Measurements from ENCODE around the gene SRCIN1.
A peak's percentile ranks its signal among the peaks of the same experiment; 100 is the strongest.
"Not testable (repeated sequence)": the region's sequence is repeated elsewhere in the genome, so short reads cannot be mapped to it uniquely, and the experiment has no call there.

SRCIN1 gene

DNA sequence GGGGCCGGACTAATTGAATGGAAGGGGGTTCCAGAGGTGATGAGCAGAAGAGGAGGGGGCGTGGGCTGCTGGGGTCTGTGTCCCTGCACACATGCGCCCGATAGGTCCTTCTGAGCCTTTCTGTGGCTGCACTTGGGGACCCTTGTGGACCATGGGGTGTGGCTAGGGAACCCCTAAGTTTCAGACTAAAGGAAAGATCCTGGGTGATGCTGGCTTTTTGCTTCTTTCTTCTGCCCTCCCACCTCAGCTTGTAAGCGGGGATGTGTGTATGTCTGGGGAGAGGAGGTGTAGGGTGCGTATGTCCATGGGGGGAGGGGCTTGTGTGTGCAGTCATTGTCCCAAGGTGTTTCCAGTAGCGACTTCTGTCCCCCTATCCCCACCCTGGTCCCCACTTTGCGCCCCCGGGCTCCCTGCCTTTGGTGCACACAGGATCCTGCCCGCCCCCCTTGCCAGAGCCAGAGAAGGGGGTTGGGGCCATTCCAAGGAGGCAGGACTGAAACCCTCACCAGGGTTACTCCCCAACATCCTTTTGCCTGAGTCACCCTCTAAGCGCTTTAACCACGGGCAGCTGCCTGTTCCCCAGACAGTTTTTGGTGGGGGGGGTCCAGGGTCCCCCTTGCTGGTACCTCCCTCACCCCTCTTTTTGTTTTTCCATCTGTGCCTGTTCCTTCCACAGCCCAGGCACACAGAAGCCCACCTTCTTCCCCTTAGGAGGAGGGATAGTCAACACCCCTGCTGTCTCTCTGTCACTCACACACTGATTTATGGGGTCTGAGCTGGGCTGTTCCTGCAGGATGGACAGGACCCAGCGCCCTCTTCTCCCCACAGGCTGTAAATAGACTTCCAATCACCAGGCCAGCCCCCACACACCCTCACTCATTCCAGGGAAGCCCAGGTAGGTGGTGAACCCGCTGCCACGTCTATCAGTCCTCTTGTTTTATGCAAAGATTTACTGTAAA is 94.3 kb downstream of the SRCIN1 start:
- Histone ChIP-seq H3K4me1 (ENCODE audit: control insufficient read depth, insufficient read depth, low read length) (peaks cover 18% of the 10 kb centered on the region), H3K27ac (ENCODE audit: insufficient read depth, low read depth, low read length, poor library complexity, severe bottlenecking) (no peak overlapping the region), H3K4me3 (ENCODE audit: insufficient read depth, low read depth, low read length) (no peak overlapping the region), H3K27me3 (ENCODE audit: control insufficient read depth, insufficient read depth, low read length, poor library complexity, severe bottlenecking) (peaks cover 24% of the 10 kb centered on the region), H3K9me3 (ENCODE audit: control insufficient read depth, low read length) (no peaks in the 10 kb centered on the region), H3K36me3 (ENCODE audit: control insufficient read depth, insufficient read depth, low read length) (no peaks in the 10 kb centered on the region)
- WGBS, 2 experiments: 24 to 29% methylated on average over 12 of the region's 15 CpGs

DNA sequence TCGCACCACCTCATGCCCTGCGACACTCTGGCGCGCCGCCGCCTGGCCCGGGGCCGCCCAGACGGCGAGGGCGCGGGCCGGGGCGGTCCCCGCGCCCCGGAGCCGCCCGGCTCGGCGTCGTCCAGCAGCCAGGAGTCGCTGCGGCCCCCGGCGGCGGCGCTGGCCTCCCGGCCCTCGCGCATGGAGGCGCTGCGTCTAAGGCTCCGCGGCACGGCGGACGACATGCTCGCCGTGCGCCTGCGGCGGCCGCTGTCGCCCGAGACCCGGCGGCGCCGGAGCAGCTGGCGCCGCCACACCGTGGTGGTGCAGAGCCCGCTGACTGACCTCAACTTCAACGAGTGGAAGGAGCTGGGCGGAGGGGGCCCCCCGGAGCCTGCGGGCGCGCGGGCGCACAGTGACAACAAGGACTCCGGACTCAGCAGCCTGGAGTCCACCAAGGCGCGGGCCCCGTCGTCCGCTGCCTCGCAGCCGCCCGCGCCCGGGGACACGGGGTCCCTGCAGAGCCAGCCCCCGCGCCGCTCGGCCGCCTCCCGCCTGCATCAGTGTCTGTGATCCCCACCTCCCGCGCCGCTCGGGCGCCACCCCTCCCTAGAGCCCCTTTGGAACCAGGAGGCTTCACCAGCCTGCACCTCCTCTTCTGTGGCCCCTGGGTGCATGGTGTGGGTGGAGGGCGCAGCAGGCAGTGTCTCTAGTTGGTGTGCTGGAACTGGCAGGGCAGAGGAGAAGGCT is 95.2 kb downstream of the SRCIN1 start:
- Histone ChIP-seq H3K36me3 (ENCODE audit: control insufficient read depth, insufficient read depth, low read length) (no peaks in the 10 kb centered on the region), H3K9me3 (ENCODE audit: control insufficient read depth, low read length) (no peaks in the 10 kb centered on the region), H3K4me1 (ENCODE audit: control insufficient read depth, insufficient read depth, low read length) (peaks cover 18% of the 10 kb centered on the region), H3K27ac (ENCODE audit: insufficient read depth, low read depth, low read length, poor library complexity, severe bottlenecking) (no peak overlapping the region), H3K27me3 (ENCODE audit: control insufficient read depth, insufficient read depth, low read length, poor library complexity, severe bottlenecking) (peaks cover 24% of the 10 kb centered on the region), H3K4me3 (ENCODE audit: insufficient read depth, low read depth, low read length) (peak overlapping the region; percentile 32)
- WGBS, 2 experiments: 1% methylated on average over 86 of the region's 86 CpGs

DNA sequence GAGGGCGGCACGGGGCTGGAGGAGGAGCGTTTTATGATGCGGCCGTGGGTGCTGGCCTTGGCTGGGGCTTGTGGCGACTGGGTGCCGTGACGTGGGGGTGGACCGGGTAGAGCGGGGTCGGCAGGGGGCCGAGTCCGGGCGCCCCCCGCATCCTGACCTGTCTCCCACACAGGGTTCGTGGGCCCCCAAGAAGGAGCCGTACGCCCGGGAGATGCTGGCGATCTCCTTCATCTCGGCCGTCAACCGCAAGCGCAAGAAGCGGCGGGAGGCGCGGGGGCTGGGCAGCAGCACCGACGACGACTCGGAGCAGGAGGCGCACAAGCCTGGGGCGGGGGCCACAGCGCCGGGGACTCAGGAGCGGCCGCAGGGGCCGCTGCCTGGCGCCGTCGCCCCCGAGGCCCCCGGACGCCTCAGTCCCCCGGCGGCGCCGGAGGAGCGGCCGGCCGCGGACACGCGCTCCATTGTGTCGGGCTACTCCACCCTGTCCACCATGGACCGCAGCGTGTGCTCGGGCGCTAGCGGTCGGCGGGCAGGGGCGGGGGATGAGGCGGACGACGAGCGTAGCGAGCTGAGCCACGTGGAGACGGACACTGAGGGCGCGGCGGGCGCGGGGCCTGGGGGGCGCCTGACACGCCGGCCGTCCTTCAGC is 95.9 kb downstream of the SRCIN1 start:
- no peak overlapping the region for H3K27ac ChIP-seq (ENCODE audit: insufficient read depth, low read depth, low read length, poor library complexity, severe bottlenecking)
- no peaks in the 10 kb centered on the region for H3K36me3 ChIP-seq (ENCODE audit: control insufficient read depth, insufficient read depth, low read length)
- peaks cover 24% of the 10 kb centered on the region for H3K27me3 ChIP-seq (ENCODE audit: control insufficient read depth, insufficient read depth, low read length, poor library complexity, severe bottlenecking)
- H3K9me3 ChIP-seq (ENCODE audit: control insufficient read depth, low read length): no peaks in the 10 kb centered on the region
- WGBS, 2 experiments: 1 to 2% methylated on average over 80 of the region's 80 CpGs
- H3K4me1 ChIP-seq (ENCODE audit: control insufficient read depth, insufficient read depth, low read length): peaks cover 18% of the 10 kb centered on the region
- peak overlapping the region; percentile 32 for H3K4me3 ChIP-seq (ENCODE audit: insufficient read depth, low read depth, low read length)

GRCh38 chr17:38508954-38509771 is 96.6 kb downstream of the SRCIN1 start:
- Histone ChIP-seq H3K4me3 (ENCODE audit: insufficient read depth, low read depth, low read length) (peak overlapping the region; percentile 32), H3K4me1 (ENCODE audit: control insufficient read depth, insufficient read depth, low read length) (peaks cover 18% of the 10 kb centered on the region), H3K27me3 (ENCODE audit: control insufficient read depth, insufficient read depth, low read length, poor library complexity, severe bottlenecking) (peaks cover 24% of the 10 kb centered on the region), H3K36me3 (ENCODE audit: control insufficient read depth, insufficient read depth, low read length) (no peaks in the 10 kb centered on the region), H3K27ac (ENCODE audit: insufficient read depth, low read depth, low read length, poor library complexity, severe bottlenecking) (no peak overlapping the region), H3K9me3 (ENCODE audit: control insufficient read depth, low read length) (no peaks in the 10 kb centered on the region)
- 25% methylated on average over 27 of the region's 27 CpGs for WGBS, 2 experiments

DNA sequence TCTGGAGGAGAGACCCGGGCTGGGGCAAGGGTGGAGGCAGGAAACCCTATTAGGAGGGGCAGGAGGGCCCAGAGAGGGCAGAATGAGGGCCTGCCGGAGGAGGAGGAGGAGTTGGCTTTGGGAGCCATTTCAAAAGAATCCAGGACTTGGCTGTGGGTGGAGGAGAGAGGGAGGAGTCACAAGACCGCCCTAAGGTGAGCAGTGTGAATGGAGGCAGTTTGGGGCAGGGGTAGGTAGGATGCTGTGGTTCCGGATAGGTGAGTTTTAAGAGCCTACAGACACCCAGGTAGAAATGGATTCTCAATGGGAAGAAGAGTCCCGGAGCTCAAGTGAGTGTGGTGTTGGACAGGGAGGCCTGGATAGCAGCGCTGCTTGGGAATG is 97.2 kb downstream of the SRCIN1 start:
- Histone ChIP-seq H3K27me3 (ENCODE audit: control insufficient read depth, insufficient read depth, low read length, poor library complexity, severe bottlenecking) (peaks cover 24% of the 10 kb centered on the region), H3K27ac (ENCODE audit: insufficient read depth, low read depth, low read length, poor library complexity, severe bottlenecking) (no peak overlapping the region), H3K36me3 (ENCODE audit: control insufficient read depth, insufficient read depth, low read length) (no peaks in the 10 kb centered on the region), H3K4me1 (ENCODE audit: control insufficient read depth, insufficient read depth, low read length) (peaks cover 18% of the 10 kb centered on the region), H3K4me3 (ENCODE audit: insufficient read depth, low read depth, low read length) (no peak overlapping the region), H3K9me3 (ENCODE audit: control insufficient read depth, low read length) (no peaks in the 10 kb centered on the region)
- WGBS, 2 experiments: 69 to 73% methylated on average over 6 of the region's 6 CpGs

DNA sequence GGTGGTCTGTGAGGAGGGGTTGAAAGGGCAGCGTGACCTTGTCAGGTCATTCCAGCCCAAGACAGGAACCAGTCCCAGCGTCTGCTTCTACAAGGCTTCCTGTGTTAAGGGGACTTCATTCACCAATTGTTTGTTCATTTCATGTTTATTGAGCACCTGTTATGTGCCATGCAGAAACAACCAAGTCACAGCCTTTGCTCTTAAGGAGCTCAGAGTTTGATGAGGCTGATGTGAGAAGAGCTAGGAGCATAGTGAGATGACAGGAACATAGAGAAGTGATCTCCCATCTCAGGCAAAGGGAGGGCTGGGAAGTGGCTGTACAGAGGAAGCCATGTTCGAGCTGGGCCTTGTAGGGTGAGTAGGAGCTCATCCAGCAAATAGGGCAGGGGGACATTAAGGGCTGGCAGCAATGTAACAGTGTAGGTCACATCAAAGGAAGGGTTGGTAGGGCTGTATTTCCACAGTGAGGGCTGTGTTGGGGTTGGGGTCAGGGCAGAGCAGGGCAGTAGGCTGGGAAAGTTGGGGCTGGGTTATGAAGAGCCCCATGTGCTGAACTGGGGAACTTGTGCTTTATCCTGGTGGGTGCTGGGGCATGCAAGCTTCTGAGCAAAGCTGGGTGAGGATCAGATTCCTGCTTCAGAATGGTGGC is 97.7 kb downstream of the SRCIN1 start:
- WGBS, 2 experiments: 85 to 92% methylated on average over 3 of the region's 3 CpGs
- no peaks in the 10 kb centered on the region for H3K9me3 ChIP-seq (ENCODE audit: control insufficient read depth, low read length)
- no peak overlapping the region for H3K27ac ChIP-seq (ENCODE audit: insufficient read depth, low read depth, low read length, poor library complexity, severe bottlenecking)
- peaks cover 24% of the 10 kb centered on the region for H3K27me3 ChIP-seq (ENCODE audit: control insufficient read depth, insufficient read depth, low read length, poor library complexity, severe bottlenecking)
- no peak overlapping the region for H3K4me3 ChIP-seq (ENCODE audit: insufficient read depth, low read depth, low read length)
- H3K4me1 ChIP-seq (ENCODE audit: control insufficient read depth, insufficient read depth, low read length): peaks cover 18% of the 10 kb centered on the region
- no peaks in the 10 kb centered on the region for H3K36me3 ChIP-seq (ENCODE audit: control insufficient read depth, insufficient read depth, low read length)

DNA sequence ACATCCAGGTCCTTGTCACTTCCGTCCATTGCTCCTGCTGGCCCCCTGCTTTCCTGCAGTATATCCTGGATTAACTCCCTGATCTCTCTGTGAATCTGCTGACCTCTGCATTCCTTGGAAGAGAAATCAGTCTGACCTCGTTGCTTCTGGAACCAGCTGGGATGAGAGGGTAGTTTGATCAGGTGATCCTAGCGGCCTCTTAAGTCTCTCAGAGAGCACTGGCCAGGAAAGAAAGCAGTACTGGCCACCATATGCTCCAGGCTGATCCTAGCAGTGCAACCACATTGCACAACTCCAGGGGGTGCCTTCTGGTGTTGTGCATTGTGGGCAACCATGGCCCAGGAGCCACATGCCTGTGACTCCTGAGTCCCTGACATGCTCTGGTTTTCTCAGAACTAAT is 98.3 kb downstream of the SRCIN1 start:
- peaks cover 18% of the 10 kb centered on the region for H3K4me1 ChIP-seq (ENCODE audit: control insufficient read depth, insufficient read depth, low read length)
- no peak overlapping the region for H3K4me3 ChIP-seq (ENCODE audit: insufficient read depth, low read depth, low read length)
- no peaks in the 10 kb centered on the region for H3K9me3 ChIP-seq (ENCODE audit: control insufficient read depth, low read length)
- peaks cover 24% of the 10 kb centered on the region for H3K27me3 ChIP-seq (ENCODE audit: control insufficient read depth, insufficient read depth, low read length, poor library complexity, severe bottlenecking)
- WGBS, 2 experiments: 72 to 88% methylated on average over 3 of the region's 3 CpGs
- no peak overlapping the region for H3K27ac ChIP-seq (ENCODE audit: insufficient read depth, low read depth, low read length, poor library complexity, severe bottlenecking)
- no peaks in the 10 kb centered on the region for H3K36me3 ChIP-seq (ENCODE audit: control insufficient read depth, insufficient read depth, low read length)

GRCh38 chr17:38504216-38504615 is 101.5 kb downstream of the SRCIN1 start:
- H3K4me3 ChIP-seq (ENCODE audit: insufficient read depth, low read depth, low read length): no peak overlapping the region
- H3K27me3 ChIP-seq (ENCODE audit: control insufficient read depth, insufficient read depth, low read length, poor library complexity, severe bottlenecking): no peaks in the 10 kb centered on the region
- peaks cover 3% of the 10 kb centered on the region for H3K36me3 ChIP-seq (ENCODE audit: control insufficient read depth, insufficient read depth, low read length)
- H3K9me3 ChIP-seq (ENCODE audit: control insufficient read depth, low read length): no peaks in the 10 kb centered on the region
- no peak overlapping the region for H3K27ac ChIP-seq (ENCODE audit: insufficient read depth, low read depth, low read length, poor library complexity, severe bottlenecking)
- WGBS, 2 experiments: 95 to 96% methylated on average over 14 of the region's 14 CpGs
- H3K4me1 ChIP-seq (ENCODE audit: control insufficient read depth, insufficient read depth, low read length): peaks cover 5% of the 10 kb centered on the region

GRCh38 chr17:38503286-38503913 is 102.4 kb downstream of the SRCIN1 start:
- WGBS, 2 experiments: 83 to 86% methylated on average over 14 of the region's 15 CpGs
- not testable (repeated sequence) for H3K4me1 ChIP-seq (ENCODE audit: control insufficient read depth, insufficient read depth, low read length); H3K36me3 ChIP-seq (ENCODE audit: control insufficient read depth, insufficient read depth, low read length); H3K27me3 ChIP-seq (ENCODE audit: control insufficient read depth, insufficient read depth, low read length, poor library complexity, severe bottlenecking); H3K9me3 ChIP-seq (ENCODE audit: control insufficient read depth, low read length); H3K4me3 ChIP-seq (ENCODE audit: insufficient read depth, low read depth, low read length); H3K27ac ChIP-seq (ENCODE audit: insufficient read depth, low read depth, low read length, poor library complexity, severe bottlenecking)
